GM21447 (cell line): ENCODE measurements around the gene JMJD6.
"Not testable (repeated sequence)": the region's sequence is repeated elsewhere in the genome, so short reads cannot be mapped to it uniquely, and the experiment has no call there.

Experiments
- ATAC-seq: cut with Tn5 transposase; IDR thresholded peaks from one replicate; pipeline ENCODE4 v1.9.1; 2021; ENCODE audit not compliant: unreplicated experiment

JMJD6 gene

GRCh38 chr17:76718516-76718915 is 7.9 kb downstream of the JMJD6 start:
- ATAC-seq, result no peak

- ATAC-seq, result no peak
Measured at GRCh38 chr17:76716839-76717215, 9.6 kb downstream of the JMJD6 start.

GRCh38 chr17:76716146-76716838 is 10.1 kb downstream of the JMJD6 start:
- no peak for ATAC-seq

GRCh38 chr17:76715496-76715830 is 10.9 kb downstream of the JMJD6 start:
- no peak for ATAC-seq

- ATAC-seq, result no peak
Measured at GRCh38 chr17:76714822-76715495, 11.4 kb downstream of the JMJD6 start.

GRCh38 chr17:76714336-76714735 is 12.1 kb downstream of the JMJD6 start:
- no peak for ATAC-seq

GRCh38 chr17:76713765-76714164 is 12.6 kb downstream of the JMJD6 start:
- ATAC-seq, result no peak

- not testable (repeated sequence) for ATAC-seq
Measured at GRCh38 chr17:76712321-76712720, 14.1 kb downstream of the JMJD6 start.

GRCh38 chr17:76710863-76711611 is 15.4 kb downstream of the JMJD6 start, which contains the start of gene MXRA7:
Gene MXRA7 (minus strand): TSS chr17:76710965. CDS start chr17:76710946, 19 bp downstream.
- no peak for ATAC-seq

- ATAC-seq, result not testable (repeated sequence)
Measured at GRCh38 chr17:76709951-76710862, 16.2 kb downstream of the JMJD6 start.

GRCh38 chr17:76709077-76709950 is 17.1 kb downstream of the JMJD6 start:
- no peak for ATAC-seq

- no peak for ATAC-seq
Measured at GRCh38 chr17:76707985-76708807, 18.2 kb downstream of the JMJD6 start.

- ATAC-seq, result no peak
Measured at GRCh38 chr17:76706817-76707216, 19.6 kb downstream of the JMJD6 start.

GRCh38 chr17:76704805-76705204 is 21.6 kb downstream of the JMJD6 start:
- ATAC-seq, result no peak

GRCh38 chr17:76702941-76703637 is 23.3 kb downstream of the JMJD6 start:
- no peak for ATAC-seq

GRCh38 chr17:76702076-76702475 is 24.3 kb downstream of the JMJD6 start:
- ATAC-seq, result no peak

- ATAC-seq, result no peak
Measured at GRCh38 chr17:76701471-76701967, 24.9 kb downstream of the JMJD6 start.
